Kidney glomerular epithelial cell (primary cell): Measurements from ENCODE around the gene OR51B5.
"Not testable (repeated sequence)": the region's sequence is repeated elsewhere in the genome, so short reads cannot be mapped to it uniquely, and the experiment has no call there.

Experiments used
- DNase-seq: peaks from one replicate; lab custom pipeline; 2025; lab: John Stamatoyannopoulos, UW

OR51B5 gene

GRCh38 chr11:5335170-5335569, 8.2 kb downstream of the OR51B5 start:
- no peak for DNase-seq

- no peak for DNase-seq
Measured at GRCh38 chr11:5324197-5324596, 19.1 kb downstream of the OR51B5 start, which contains the start of gene OR51B2. Gene OR51B2, minus strand, starts transcription at chr11:5324297. Its CDS starts 0 bp downstream, at chr11:5324297.

DNA sequence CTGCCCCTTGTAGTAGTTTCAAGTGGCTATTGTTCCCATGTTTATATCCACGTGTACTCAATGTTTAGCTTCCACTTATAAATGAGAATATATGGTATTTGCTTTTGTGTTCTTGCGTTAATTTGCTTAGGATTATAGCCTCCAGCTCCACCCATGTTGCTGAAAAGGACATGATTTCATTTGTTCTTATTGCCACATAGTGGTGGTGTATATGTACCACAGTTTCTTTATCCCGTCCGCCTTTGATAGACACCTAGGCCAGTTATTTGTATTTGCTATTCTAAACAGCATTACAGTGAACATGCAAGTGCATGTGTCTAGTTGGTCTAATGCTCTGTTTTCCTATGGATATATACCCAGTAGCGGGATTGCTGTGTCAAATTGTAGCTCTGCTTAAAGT, 26.0 kb downstream of the OR51B5 start:
- DNase-seq, result no peak

GRCh38 chr11:5313326-5314023, 29.8 kb downstream of the OR51B5 start:
- DNase-seq, result not testable (repeated sequence)

GRCh38 chr11:5310423-5310822, 32.9 kb downstream of the OR51B5 start:
- no peak for DNase-seq

DNA sequence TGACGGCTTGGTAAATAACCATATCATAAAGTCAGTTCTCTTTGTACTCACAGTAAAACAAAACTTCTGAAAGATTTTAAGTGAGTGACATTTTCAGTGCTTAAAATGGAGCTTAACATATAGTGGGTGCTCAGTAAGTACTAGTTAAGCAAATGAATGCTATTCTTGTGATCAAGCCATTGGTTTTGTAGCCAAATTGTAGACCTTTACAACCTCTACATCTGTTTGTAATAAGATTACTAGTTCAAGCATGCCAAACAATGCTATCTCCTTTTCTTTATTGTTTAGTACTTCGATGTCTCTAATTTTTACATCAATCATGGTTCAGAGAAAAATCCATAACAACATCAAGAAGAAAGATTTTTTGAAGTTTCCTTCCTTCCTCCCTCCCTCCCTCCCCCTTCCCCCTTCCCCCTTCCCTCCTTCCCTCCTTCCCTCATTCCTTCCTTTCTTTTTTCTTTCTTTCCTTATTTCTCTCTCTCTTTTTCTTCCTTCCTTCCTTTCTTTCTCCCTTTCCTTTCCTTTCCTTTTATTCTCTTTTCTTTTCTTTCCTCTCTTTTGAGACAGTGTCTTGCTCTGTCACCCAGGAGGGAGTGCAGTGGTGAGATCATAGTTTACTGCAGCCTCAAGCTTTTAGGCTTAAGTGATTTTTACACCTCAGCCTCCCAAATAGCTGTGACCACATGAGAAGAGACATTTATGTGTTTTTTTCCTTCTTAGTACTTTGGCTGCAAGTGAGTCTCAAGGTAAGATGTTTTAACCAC, 35.9 kb downstream of the OR51B5 start:
- no peak for DNase-seq

DNA sequence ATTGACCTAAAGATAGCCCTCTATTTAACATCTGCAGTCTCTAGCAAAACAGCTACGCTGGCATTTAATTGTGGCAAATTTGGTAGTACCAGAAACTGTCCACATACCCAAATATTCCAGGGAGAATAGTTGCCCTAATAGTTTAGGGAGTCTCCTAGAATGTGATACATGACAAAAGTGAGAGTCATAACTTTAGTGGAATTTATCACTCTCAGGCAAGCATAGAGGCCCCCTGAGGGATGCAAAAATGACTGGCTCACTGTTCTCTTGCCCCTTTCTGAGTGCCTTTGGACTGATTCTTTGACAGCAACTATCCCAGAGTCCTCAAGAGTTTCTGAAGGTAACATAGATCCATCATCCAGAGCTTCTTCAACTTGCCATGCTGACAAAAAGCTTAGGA, 39.3 kb downstream of the OR51B5 start:
- no peak for DNase-seq

GRCh38 chr11:5303626-5304025, 39.7 kb downstream of the OR51B5 start:
- DNase-seq, result no peak

- DNase-seq, result no peak
Measured at GRCh38 chr11:5301846-5302245, 41.5 kb downstream of the OR51B5 start, which contains the start of gene OR51B4. Gene OR51B4, minus strand, starts transcription at chr11:5301946. Its CDS starts 0 bp downstream, at chr11:5301946.

GRCh38 chr11:5300251-5300650, 43.1 kb downstream of the OR51B5 start:
- DNase-seq, result no peak

DNA sequence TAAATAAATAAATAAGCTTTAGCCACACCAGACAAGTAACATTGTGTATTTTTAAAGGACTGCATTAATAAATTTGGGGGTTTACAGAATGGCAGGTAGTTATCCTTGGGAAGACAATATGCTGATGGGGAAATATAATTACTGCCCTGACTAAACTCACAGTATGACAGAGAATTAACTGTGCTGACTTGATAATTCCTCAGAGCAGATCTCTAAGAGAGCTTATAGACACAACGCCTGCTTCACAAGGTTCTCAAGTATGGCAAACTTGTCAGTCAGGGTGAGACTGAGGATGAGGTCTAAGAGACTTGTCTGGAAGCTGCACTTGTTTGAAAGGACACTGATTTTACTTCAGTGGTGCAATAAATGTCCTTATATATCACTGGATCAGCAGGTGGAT, 44.9 kb downstream of the OR51B5 start:
- no peak for DNase-seq

GRCh38 chr11:5297721-5298323, 45.5 kb downstream of the OR51B5 start:
- DNase-seq, result no peak

DNA sequence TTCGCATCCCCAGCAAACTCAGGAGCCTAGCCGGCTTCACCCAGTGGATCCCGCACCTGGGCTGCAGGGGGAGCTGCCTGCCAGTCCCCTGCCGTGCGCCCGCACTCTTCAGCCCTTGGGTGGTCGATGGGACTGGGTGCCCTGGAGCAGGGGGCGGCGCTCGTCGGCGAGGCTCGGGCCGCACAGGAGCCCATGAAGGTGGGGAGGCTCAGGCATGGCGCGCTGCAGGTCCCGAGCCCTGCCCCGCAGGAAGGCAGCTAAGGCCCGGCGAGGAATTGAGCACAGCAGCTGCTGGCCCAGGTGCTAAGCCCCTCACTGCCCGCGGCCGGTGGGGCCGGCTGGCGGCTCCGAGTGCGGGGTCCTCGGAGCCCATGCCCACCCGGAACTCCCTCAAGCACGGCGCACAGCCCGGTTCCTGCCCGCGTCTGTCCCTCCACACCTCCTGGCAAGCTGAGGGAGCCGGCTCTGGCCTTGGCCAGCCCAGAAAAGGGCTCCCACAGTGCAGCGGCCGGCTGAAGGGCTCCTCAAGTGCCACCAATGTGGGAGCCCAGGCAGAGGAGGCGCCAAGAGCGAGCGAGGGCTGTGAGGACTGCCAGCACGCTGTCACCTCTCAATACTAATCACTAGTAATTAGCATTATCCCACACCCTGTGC, 48.9 kb downstream of the OR51B5 start:
- DNase-seq, result not testable (repeated sequence)

- DNase-seq, result no peak
Measured at GRCh38 chr11:5293028-5293427, 50.3 kb downstream of the OR51B5 start.
